GM21390 (cell line): ENCODE results near the gene ADGRD1.

ENCODE experiments used
- ATAC-seq: cut with Tn5 transposase; IDR thresholded peaks from one replicate; pipeline ENCODE4 v1.9.1; 2021; ENCODE audit not compliant: unreplicated experiment

The ADGRD1 gene

GRCh38 chr12:131020326-131021153 is 66.8 kb downstream of the ADGRD1 start:
- ATAC-seq, result no peak

GRCh38 chr12:131021154-131021541 is 67.4 kb downstream of the ADGRD1 start:
- ATAC-seq, result no peak

- no peak for ATAC-seq
Measured at GRCh38 chr12:131024026-131024425, 70.3 kb downstream of the ADGRD1 start.

GRCh38 chr12:131024721-131025120 is 71.0 kb downstream of the ADGRD1 start:
- no peak for ATAC-seq

- no peak for ATAC-seq
Measured at GRCh38 chr12:131025234-131025633, 71.5 kb downstream of the ADGRD1 start.

GRCh38 chr12:131025939-131026702 is 72.4 kb downstream of the ADGRD1 start:
- no peak for ATAC-seq

- ATAC-seq, result no peak
Measured at GRCh38 chr12:131026754-131027153, 73.0 kb downstream of the ADGRD1 start.

GRCh38 chr12:131027264-131027663 is 73.6 kb downstream of the ADGRD1 start:
- no peak for ATAC-seq

GRCh38 chr12:131027876-131028586 is 74.3 kb downstream of the ADGRD1 start:
- ATAC-seq, result no peak

- no peak for ATAC-seq
Measured at GRCh38 chr12:131028587-131029338, 75.1 kb downstream of the ADGRD1 start.

- no peak for ATAC-seq
Measured at GRCh38 chr12:131030472-131031328, 77.0 kb downstream of the ADGRD1 start.

GRCh38 chr12:131032082-131032750 is 78.5 kb downstream of the ADGRD1 start:
- ATAC-seq, result no peak

GRCh38 chr12:131033486-131033885 is 79.8 kb downstream of the ADGRD1 start:
- no peak for ATAC-seq

GRCh38 chr12:131033886-131034482 is 80.3 kb downstream of the ADGRD1 start:
- no peak for ATAC-seq

- no peak for ATAC-seq
Measured at GRCh38 chr12:131034631-131035244, 81.0 kb downstream of the ADGRD1 start.

- no peak for ATAC-seq
Measured at GRCh38 chr12:131035245-131035681, 81.6 kb downstream of the ADGRD1 start.

GRCh38 chr12:131038159-131038558 is 84.5 kb downstream of the ADGRD1 start:
- no peak for ATAC-seq
